ENCODE results near the gene NDRG2.

NDRG2 gene

GRCh38 chr14:21024585-21025370 lies at the start of gene NDRG2:
NDRG2 (minus strand) TSS chr14:21025061; CDS start chr14:21023315, 1,746 bp downstream.
- peak; percentile 33 to 66 (median 40) for DNase-seq (ENCODE audit: low read depth in 3 of 3)

- DNase-seq (ENCODE audit: low read depth in 3 of 3): no peak
Measured at GRCh38 chr14:21073921-21074320, 49.1 kb upstream of the NDRG2 start.

- no peak for DNase-seq (ENCODE audit: low read depth in 3 of 3)
Measured at GRCh38 chr14:21072781-21073339, 48.0 kb upstream of the NDRG2 start.

GRCh38 chr14:21072031-21072473 lies 47.2 kb upstream of the NDRG2 start:
- DNase-seq (ENCODE audit: low read depth in 3 of 3): no peak

GRCh38 chr14:21071225-21072030 lies 46.6 kb upstream of the NDRG2 start:
- peak in 1 of 3 experiments; percentile 57 for DNase-seq (ENCODE audit: low read depth in 3 of 3)

GRCh38 chr14:21070610-21071224 lies 45.9 kb upstream of the NDRG2 start:
- DNase-seq (ENCODE audit: low read depth in 3 of 3): no peak

GRCh38 chr14:21070083-21070609 lies 45.3 kb upstream of the NDRG2 start, which contains the start of gene ARHGEF40:
ARHGEF40 (plus strand) TSS chr14:21070304; CDS start chr14:21070397, 93 bp downstream.
- DNase-seq (ENCODE audit: low read depth in 3 of 3): peak in 1 of 3 experiments; percentile 21

- DNase-seq (ENCODE audit: low read depth in 3 of 3): no peak
Measured at GRCh38 chr14:21069388-21070082, 44.7 kb upstream of the NDRG2 start.

GRCh38 chr14:21068521-21069387 lies 43.9 kb upstream of the NDRG2 start:
- DNase-seq (ENCODE audit: low read depth in 3 of 3): peak in 1 of 3 experiments; percentile 31

- no peak for DNase-seq (ENCODE audit: low read depth in 3 of 3)
Measured at GRCh38 chr14:21066882-21067502, 42.1 kb upstream of the NDRG2 start.

GRCh38 chr14:21063479-21063878 lies 38.6 kb upstream of the NDRG2 start:
- DNase-seq (ENCODE audit: low read depth in 3 of 3): no peak

GRCh38 chr14:21061347-21061668 lies 36.4 kb upstream of the NDRG2 start:
- DNase-seq (ENCODE audit: low read depth in 3 of 3): no peak

GRCh38 chr14:21060614-21061346 lies 35.9 kb upstream of the NDRG2 start:
- DNase-seq (ENCODE audit: low read depth in 3 of 3): no peak

GRCh38 chr14:21059842-21060613 lies 35.2 kb upstream of the NDRG2 start:
- no peak for DNase-seq (ENCODE audit: low read depth in 3 of 3)

GRCh38 chr14:21058903-21059302 lies 34.0 kb upstream of the NDRG2 start:
- no peak for DNase-seq (ENCODE audit: low read depth in 3 of 3)

- DNase-seq (ENCODE audit: low read depth in 3 of 3): no peak
Measured at GRCh38 chr14:21057803-21058675, 33.2 kb upstream of the NDRG2 start, which contains the start of gene RNASE8. RNASE8 (plus strand) TSS chr14:21057822; CDS start chr14:21057893, 71 bp downstream.

- DNase-seq (ENCODE audit: low read depth in 3 of 3): no peak
Measured at GRCh38 chr14:21056520-21057163, 31.8 kb upstream of the NDRG2 start.
